T-helper 1 cell (primary cell): ENCODE data around the gene CNNM4.
"Not testable (repeated sequence)": the region's sequence is repeated elsewhere in the genome, so short reads cannot be mapped to it uniquely, and the experiment has no call there.

ENCODE experiments used
- DNase-seq, 5 donors: peaks; one replicate each; pipeline ENCODE4 v3.0.0-alpha.2; 2012 to 2020

CNNM4 gene

DNA sequence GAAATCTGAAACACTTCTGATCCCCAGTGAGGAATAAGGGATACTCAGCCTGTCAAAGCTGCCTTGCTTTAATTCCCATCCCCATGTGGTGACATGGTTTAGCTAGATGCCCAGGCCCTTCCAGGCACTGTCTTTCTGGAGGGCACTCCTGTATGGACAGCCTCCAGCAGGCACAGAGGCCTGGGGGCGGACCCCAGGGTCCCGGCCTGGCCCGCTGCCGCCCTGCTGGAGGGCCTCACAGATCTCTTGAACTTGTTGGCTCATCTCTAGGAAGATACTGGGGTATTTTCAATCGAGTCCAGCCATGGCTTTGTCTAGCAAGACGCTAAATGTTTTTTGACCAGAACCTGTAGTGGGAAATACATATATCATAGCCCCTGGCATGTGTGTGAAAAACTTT, 34.4 kb downstream of the CNNM4 start:
- no peak for DNase-seq

DNA sequence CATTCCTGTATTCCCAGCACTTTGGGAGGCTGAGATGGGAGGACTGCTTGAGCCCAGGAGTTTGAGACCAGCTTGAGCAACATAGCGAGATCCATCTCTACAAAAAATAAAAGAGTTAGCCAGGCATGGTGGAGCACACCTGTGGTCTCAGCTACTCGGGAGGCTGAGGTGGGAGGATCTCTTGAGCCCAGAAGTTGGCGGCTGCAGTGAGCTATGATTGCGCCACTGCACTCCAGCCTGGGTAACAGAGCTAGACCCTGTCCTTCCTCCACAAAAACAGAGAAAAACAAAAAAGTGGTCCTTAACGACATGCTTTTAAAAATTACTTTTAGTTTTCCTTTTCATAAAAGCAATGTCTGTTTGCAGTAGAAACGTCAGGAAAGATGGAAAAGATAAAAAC, 35.8 kb downstream of the CNNM4 start:
- not testable (repeated sequence) for DNase-seq

DNA sequence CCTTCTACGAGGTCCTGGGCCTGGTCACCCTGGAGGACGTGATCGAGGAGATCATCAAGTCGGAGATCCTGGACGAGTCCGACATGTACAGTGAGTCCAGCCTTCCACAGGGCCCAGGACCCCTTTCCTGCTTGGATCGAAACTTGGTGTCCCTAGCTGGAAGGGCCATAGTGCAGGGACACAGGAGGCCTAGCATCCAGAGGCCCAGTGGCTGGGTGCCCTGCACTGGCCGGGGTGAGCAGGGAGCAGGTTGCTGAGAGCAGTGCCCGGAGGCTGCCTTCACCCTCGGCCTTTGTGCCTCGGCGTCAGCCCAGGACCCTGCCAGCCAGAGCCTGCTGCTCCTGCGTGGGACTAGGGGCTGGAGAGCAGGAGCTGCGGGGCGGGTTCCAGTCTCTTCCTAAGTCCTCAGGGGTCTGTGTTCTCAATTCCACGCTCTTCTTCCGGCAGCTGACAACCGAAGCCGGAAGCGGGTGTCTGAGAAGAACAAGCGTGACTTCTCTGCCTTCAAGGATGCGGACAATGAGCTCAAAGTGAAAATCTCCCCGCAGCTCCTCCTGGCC, 36.4 kb downstream of the CNNM4 start:
- DNase-seq: no peak

DNA sequence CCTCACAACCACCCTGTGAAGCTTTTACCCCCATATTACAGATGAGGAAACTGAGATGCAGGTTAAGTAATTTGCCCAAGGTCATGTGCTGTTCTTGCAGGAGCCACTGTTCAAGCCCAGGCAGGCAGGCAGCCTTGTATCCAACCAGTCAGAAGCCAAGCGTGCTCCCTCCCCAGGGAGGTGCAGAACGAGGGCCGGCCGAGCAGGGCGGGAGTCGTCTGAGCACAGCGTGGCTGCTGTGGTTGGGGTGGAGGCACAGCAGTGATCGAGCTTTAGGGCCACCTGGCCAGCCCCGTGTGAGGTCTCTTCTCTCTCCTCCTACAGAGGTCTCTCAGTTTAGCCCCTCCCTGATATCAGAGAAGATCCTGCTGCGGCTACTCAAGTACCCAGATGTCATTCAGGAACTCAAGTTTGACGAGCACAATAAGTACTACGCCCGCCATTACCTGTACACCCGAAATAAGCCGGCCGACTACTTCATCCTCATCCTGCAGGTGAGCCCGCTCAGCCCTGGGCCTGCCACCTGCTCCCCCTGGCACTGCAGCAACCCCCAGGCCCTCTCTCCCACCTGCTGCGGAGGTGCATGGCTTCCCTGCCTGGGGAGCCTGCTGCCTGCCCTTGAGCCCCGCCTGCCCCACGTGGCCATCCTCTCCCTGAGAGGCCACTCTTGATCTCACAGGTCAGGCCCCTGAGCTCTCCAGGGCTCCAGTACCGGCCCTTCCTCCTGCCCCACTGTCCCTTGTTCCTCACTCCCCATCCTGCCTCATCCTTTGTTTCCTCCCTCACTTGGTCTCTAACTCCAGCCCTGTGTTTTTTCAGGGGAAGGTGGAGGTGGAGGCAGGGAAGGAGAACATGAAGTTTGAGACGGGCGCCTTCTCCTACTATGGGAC, 38.3 kb downstream of the CNNM4 start:
- DNase-seq: no peak

DNA sequence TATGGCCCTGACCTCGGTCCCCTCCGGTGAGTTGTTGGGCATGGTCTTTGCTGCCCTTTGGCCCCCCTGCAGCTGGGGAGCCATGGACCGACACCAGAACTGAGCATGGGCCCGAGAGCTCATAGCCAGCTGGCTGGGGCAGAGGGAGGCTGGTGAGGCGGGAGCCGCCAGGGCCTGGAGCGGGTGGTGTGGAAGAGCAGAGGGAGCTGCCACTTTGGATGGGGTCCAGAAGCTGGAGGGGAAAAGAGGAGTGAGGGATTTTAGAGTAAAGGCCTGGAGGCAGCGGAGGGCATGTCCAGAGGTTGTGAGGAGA, 38.9 kb downstream of the CNNM4 start:
- DNase-seq: no peak

DNA sequence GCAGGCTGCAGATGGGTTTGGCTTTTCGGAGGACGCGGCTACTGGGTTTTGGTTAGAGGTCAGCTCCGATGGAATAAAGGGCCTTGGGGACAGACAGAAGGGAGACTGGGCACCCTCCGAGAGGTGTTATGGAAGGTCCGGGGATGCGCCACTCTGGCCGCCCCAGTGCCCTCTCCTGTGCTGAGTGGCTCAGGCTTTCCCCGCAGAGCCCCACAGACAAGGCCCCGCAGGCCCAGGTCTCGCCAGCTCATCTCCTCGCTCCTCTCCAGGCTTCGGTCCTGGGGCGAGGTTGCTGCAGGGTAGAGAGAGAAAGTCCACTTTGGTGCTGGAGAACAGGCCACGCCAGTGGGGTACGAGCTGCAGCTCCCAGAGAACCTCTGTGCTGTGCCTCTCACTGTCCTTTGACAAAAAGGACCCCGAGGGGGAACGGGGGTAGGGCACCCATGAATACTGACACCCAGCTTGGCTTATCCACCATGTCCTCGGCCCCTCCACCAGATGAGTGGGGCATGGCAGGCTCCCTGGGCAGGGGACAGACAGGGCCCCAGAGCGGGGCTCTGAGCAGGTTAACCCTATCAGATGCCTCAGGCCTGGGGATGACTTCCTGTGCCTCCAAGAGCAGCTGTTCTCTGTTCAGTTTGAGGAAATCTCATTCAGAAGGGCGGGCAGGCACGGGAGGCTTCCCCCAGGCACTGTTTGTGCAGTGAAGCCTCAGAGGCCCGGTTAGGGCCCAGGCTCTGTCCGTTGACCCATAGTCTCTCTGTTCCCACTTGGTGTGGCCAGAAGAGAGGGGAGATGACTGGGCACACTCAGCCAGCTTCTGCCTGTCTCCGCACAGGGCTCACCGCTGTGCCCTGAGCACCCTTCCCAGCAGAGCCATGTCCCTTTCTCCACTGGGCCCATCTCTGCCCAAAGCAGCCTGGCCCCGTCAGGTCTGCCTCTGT, 39.6 kb downstream of the CNNM4 start:
- no peak for DNase-seq

DNA sequence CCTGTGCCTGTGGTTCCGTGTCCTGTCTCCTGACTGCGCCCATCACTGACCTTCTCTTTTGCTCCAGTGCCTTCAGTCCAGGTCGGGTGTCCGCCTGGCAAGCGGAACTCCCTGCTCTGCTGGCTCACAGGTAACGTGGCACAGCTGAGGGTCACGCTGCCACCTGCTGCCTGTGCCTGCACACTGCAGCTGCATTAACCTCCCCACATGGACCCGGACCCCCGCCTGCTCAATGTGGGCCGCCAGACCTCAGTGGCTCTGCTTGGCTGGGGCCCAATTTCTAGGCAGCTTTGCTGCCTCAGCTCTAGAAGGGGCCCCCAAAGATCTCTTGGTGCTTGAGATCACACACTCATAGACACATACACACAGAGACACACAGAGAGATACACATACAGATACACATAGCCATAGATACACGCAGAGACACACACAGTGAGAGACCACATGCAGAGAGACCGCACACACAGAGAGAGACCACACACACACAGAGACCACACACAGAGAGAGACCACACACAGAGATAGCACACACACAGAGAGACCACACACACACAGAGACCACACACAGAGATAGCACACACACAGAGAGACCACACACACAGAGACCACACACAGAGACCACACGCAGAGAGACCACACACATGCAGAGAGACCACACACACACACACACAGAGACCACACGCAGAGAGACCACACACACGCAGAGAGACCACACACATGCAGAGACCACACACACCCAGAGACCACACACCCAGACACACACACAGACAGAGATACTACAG, 40.5 kb downstream of the CNNM4 start:
- DNase-seq: peak; percentile 33 to 61 (median 52)

DNA sequence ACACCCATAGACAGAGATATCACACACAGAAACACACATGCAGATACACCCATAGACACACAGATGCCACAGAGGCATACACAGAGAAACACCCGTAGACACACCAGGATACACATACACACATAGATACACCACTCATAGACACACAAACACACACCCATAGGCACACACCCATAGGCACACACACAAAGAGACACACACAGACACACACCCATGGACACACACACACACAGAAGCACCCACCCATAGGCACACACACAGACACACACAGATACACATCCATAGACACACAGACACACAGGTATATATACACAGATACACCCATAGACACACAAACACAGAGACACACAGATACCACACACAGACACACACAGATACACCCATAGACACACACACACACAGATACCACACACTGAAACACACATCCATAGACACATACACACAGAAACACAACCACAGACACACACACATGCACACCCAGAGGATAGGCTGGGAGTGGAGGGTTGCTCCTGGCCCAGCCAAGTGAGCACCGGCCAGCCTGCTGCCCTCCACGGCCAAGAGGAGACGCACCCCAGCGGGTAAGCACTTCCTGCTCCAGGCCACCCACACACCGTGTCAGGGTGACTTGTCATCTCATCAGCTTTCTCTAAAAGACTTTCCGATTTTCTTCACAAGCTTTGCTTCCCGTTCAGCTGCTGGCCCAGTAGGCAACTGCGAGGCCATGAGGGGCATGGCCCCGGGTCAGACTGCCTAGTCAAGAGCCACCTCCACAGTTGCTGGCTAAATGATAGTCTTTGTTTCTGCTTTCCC, 41.3 kb downstream of the CNNM4 start:
- DNase-seq: peak in 1 of 5 donors; percentile 53

DNA sequence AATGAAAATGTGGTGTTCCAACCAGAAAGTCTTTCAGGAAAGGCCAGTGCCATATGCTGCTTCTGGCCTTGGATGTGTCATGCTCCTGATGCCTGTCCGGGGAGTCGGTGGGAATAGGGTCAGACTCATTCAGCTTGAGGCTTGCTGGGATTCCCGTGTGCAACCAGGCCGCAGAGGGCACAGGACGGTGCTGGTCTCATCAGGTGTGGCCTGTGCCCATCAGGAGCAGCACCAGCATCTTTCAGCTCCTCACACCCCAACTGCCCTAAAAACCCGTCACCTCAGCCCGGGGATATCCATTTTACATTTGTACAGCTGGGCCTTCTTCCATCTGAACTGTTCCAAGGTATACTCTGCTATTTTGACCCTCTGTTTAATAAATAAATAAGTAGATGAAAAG, 42.0 kb downstream of the CNNM4 start:
- no peak for DNase-seq

DNA sequence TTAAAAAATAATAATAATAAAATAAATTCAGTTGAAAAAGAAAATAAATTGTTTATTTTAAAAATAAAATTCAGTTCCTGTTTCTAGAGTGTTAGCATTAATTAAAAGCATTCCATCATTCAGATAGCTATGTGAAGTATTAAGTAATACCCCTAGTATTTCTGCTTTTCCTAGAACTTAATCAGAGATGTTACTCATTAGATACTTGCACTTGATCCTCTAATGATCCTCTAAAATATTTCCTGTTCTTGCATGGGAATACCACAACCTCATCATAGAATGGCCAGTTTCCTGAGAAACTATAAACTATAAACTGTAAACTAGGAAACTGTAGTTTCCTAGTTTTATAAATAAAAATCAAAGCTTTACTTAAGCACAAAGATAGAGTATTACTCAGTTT, 44.3 kb downstream of the CNNM4 start:
- DNase-seq: no peak

DNA sequence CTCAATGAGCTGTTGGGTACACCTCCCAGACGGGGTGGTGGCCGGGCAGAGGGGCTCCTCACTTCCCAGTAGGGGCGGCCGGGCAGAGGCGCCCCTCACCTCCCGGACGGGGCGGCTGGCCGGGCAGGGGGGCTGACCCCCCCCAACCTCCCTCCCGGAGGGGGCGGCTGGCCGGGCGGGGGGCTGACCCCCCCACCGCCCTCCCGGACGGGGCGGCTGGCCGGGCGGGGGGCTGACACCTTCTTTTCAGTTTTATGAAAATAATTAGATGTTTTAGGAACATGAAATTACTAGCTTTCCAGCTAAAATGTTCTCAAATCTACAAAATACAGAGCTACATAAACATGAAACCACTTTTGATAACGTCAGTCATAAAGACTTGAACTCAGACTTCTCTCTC, 45.2 kb downstream of the CNNM4 start:
- not testable (repeated sequence) for DNase-seq

DNA sequence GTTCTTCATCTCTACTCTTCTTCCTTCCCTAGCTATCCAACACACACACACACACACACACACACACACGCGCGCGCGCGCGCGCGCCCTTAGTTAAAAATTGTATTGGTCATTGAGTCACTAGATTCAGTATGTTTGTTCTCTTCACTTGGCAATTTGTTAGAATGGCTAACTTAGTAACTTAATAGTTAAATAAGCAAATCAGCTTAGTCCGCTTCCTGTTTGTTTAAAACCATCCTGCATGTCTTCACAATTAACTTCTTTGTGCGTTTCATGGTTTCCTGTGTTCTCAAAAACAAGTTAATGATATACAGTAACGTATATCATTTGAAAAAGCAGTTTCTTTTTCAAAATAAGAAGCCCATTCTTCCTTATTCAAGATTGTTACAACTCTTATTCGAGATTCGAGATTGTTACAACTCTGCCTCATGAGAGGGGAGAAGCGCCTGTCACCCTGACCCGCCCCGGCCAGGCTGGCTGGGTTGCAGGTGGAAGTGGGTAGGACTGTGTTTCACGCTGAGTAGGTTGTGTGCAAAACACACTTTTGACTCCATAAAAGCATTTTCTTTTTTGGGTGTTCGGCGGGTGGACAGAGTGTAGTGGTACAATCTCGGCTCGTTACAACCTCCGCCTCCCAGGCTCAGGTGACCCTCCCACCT, 45.9 kb downstream of the CNNM4 start:
- peak in 3 of 5 donors; percentile 28 to 47 (median 29) for DNase-seq

DNA sequence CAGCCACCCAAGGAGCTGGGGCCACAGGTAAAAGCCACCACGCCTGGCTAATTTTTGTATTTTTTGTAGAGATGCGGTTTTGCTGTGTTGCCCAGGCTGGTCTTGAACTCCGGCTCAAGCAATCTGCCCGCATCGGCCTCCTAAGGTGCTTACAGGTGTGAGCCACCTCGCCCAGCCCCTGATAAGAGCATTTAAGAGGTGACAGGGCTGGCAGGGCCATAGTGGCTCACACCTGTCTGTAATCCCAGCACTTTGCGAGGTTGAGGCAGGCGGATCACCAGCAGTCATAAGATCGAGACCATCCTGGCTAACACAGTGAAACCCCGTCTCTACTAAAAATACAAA, 46.4 kb downstream of the CNNM4 start:
- DNase-seq: no peak

DNA sequence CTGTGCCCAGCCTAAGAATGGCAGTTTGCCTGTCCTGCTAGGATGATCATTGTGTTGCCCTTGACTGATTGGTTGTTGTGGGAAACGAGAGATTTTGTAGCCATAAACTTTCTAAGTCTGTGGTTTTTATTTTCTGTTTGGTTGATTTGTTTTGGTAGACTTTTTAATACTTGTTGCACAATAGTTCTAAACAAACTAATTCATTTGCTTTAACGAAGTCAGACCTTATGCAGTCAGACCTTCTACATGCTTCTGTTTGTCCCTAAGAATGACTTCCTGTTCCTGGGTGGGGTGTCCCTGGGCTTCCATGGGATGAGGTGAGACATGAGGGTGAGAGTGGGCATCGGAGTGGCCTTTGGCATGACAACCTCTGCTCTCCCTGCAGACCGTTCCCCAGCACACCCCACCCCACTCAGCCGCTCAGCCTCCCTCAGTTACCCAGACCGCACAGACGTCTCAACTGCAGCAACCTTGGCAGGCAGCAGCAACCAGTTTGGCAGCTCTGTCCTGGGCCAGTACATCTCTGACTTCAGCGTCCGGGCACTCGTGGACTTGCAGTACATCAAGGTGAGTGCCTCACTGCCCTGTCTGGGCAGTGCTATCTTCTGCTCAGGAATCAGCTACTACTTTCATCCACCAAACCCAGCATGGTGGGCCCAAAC, 47.6 kb downstream of the CNNM4 start:
- no peak for DNase-seq

DNA sequence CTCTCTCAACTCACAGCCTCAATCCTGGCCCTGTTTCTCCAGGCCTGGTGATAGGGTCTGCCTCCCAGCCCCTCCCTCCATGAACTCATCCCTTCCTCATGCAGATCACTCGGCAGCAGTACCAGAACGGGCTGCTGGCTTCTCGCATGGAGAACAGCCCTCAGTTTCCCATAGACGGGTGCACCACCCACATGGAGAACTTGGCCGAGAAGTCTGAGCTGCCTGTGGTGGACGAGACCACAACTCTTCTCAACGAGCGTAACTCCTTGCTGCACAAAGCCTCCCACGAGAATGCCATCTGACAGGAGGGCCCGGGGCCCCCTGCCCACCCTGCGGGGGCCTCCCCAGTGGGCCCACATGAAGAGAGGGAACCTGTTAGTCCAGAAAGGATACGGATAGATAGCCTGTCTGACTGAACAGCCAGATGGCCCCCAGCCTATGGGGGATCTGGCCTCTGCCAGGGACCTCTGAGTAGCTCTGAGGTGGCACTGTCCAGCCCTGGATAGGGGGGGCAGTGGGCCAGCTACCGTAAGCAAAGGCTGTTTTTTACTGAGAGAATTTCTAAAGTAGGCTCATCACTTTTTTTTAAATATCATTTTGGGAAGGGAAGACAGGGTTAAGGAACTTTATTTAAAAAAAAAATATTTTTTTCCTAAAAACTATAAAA, 48.6 kb downstream of the CNNM4 start:
- no peak for DNase-seq

DNA sequence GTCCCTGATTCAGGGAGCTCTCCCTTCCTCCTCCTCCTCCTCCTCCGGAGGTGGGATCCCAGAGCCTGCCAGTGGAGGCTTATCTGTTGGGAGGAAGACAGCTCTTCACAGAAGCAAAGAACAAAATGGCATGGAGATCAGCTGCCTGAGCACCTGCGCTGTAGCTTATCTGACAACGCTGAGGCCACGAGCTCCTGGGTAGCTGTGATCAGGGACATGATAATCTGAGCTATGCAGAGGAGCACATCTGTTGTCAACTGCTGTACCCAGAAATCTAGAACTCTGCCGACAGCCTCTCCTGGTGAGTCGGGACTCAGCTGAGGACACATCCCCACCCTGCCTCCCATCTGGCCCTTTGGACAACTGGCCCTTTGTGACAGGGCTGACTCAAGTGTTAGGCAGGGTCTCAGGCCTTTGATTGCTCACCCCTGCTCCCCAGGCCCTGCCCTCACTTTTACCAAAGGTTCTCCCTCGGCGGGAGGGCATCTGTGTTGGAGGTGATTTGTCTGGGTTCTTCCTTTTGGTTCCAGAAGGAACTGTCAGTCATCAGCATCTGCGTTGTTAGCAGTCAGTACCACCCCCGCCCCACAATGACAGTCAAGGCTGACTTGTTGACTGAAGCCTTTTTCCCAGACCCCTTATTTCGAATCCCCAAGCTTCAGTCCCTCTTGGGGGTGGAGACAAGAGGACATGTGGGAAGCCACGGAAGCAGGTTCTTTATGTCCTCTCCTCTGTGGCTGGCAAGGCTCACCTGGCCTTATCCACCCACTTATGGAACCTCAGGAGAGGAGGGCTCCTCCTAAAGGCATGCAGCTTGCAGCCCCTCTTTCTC, 49.5 kb downstream of the CNNM4 start:
- no peak for DNase-seq

DNA sequence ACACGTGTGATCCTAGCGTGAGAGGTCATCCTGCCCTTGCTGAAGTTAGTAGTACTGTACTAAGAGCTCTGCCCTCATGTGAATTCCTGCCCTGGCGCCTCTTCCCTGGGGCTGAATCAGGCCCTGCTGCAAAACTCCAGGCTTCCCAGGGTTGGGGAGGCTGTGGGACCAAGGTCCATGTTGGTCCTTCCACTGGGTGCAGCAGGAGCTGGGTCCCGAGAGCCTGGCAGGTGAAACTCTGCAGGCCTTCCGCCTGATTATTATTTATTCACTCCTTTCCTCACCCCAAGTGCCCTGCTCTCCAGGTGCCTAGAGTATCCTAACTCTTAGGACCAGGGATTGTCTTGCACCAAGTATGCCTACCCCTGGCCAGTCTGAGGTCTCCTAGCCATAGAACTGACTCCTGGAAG, 50.1 kb downstream of the CNNM4 start:
- no peak for DNase-seq

DNA sequence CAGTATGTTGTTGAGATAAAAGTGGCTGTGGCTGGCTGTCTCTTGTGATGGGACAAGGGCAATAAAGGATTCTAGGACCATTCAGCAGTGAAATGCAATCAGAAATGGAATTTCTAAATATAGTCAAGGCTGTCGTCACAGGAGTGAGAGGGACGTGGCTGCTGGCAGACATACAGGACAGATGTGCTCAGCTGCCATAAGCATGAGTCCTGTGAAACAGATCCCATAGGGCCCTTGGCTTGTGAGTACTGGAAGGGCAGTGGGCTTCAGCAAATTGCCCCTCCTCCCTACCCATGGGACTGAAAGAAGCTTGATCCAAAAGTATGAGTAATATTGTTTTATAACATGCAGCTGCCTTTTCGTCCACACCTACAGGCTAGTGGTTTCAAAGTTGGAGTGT, 51.2 kb downstream of the CNNM4 start:
- no peak for DNase-seq

DNA sequence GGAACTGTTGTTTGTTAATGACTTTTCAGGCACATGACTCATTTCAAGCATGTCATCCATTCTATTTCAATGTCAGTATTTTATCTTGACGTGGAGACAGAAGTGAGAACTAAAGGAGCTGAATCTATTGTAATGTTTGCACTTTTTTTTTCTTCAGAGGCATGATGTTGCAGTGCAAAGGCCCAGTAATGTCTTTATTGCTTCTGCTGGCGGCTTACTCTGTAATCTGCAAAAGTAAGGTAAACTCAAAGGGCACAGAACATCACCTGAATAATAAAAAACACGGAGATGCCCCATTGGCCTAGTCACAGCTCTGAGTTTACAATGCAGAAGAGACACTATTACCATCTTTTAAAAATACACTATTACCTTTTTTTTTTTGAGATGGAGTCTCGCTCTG, 53.0 kb downstream of the CNNM4 start:
- DNase-seq: no peak
